Raji (cell line): ENCODE data around the gene CHADL.

ENCODE experiments used
- POLR2A ChIP-seq: IDR thresholded peaks from 2 replicates; pipeline ENCODE4 v1.6.1; 2011; ENCODE audit warnings: low read depth, low read length, control low read depth; ENCODE audit not compliant: insufficient read depth

Gene CHADL

DNA sequence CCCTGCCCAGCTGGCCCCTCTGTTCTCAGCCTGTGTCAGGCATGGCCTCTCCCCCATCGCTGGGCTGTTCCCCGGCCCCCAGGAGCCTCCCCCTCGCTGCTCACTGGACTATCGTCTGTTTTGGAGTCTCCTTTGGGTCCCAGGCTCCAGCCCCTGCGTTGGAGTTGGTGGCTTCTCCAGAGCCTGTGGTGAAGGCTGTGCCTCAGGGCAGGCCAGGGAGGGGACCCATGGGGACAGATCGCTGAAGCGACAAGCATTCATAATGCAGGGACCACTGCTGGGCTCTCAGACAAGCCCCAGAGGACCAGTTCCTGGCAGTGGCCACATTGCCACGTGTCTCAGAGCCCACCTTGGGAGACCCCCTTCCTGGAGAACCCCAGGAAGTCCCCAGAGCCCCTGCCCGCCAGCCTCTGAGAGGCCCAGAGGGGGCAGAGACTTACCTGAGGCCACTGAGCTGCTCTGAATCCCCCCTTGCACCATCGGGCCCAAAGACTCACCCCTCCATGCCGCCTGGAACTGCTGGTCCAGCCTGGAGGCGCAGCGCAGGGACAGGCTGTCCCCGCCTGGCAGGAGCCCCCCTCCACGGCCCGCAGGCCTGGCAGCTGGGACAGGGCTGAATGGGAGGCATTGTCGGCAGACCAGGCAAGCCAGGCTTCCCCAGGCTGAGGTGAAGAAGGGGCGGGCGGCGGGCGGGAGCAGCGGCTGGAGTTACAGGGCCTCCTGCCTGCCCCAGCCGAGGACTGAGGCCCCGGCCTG is at the start of gene CHADL:
Gene CHADL, minus strand, starts transcription at position 555 of the 756 bp plus-strand sequence. Its CDS starts 50 bp downstream, at position 505.
- TF ChIP-seq POLR2A = no peak

GRCh38 chr22:41289671-41290070 is 48.9 kb upstream of the CHADL start:
- TF ChIP-seq POLR2A = no peak

DNA sequence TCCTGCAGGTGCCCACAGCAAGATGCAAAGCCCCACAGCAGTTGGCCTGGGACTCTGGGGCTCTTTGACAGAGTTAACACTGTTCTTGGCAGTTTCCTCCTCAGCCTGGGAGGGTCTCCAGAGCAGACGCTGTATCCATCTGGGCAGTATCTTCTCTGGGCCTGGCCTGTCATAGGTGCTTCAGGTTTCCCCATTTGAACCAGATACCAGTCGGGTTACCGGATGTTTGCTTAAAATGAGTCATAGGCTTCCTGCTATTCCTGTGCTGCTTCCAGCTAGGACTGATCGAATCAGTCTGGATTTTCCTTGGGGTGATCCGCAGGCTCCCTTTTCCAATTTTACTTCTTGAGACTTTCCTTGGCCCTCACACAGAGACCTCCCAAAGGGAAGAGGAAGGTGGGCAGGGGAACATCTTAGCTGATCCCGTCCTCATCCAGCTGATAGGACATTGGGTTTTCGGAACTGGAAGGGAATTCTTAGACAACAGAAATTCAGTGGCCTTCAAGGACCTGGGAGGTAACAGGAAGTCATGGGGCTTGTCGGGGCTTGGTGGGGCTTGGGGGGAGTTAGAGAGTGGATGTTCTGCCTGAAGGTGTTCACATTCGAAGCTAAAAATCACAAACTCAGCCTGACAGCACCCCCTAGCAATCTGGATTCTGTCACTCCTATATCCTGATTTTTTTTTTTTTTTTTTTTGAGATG is 47.7 kb upstream of the CHADL start:
- no peak for TF ChIP-seq POLR2A

- TF ChIP-seq POLR2A = no peak
These were observed 45.9 kb upstream of the CHADL start for GRCh38 chr22:41286639-41287091.

DNA sequence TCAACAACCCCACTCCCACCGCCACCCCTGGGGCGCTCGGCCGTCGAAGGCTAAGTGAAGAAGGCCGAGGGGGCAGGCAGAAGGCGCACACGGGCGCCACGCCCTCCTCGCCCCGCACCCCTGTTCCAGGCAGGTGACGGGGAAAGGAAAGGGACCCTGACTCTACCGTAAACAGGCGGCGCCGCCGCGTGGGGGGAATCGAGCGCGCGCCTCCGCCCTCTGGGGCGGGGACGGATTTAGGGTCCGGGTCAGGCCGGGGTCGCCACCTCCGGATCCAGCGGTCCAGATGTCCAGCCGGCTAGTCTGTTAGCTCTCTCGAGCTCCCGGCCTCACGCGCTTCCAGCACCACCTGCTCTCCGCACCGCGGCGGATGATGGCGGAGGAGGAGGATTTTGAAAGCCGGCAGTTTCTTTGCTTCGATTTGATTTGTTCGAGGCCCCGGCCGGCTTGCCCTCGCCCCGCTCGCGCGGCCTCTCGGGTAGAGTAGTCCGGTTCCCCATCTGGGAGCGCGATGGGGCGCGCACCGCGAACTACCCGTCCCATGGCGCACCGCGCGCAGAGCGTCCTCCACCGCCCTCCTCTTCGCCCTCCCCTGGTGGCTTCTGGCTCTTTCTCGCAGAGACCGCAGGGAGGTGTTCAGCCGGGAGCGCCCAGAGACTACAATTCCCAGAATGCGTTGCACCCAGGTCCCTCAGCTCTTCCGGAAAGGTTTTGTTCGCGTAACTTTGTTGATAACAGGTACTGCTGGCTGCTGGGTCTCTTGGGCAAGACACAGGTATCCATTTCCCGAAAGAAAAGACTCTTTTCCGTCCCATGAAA is 45.3 kb upstream of the CHADL start, which contains the start of gene RANGAP1:
Gene RANGAP1, minus strand, starts transcription at position 368 of the 819 bp plus-strand sequence. CDS start 5,143 bp downstream, outside the sequence.
- peak; percentile 87 for TF ChIP-seq POLR2A

- TF ChIP-seq POLR2A = no peak
These were observed 44.7 kb upstream of the CHADL start for GRCh38 chr22:41285441-41285819.

- no peak for TF ChIP-seq POLR2A
These were observed 43.7 kb upstream of the CHADL start for GRCh38 chr22:41284465-41284864.

- TF ChIP-seq POLR2A = no peak
These were observed 40.1 kb upstream of the CHADL start for GRCh38 chr22:41280854-41281253.

- no peak for TF ChIP-seq POLR2A
These were observed 39.3 kb upstream of the CHADL start for GRCh38 chr22:41280065-41280464.

GRCh38 chr22:41274856-41275255 is 34.1 kb upstream of the CHADL start:
- TF ChIP-seq POLR2A = no peak

- no peak for TF ChIP-seq POLR2A
These were observed 32.4 kb upstream of the CHADL start for GRCh38 chr22:41273128-41273527.

GRCh38 chr22:41271787-41272186 is 31.1 kb upstream of the CHADL start:
- no peak for TF ChIP-seq POLR2A

GRCh38 chr22:41267958-41268357 is 27.2 kb upstream of the CHADL start:
- TF ChIP-seq POLR2A = no peak

- TF ChIP-seq POLR2A = no peak
These were observed 23.7 kb upstream of the CHADL start for GRCh38 chr22:41264408-41264941.

- TF ChIP-seq POLR2A = no peak
These were observed 23.0 kb upstream of the CHADL start for GRCh38 chr22:41263704-41264103.

DNA sequence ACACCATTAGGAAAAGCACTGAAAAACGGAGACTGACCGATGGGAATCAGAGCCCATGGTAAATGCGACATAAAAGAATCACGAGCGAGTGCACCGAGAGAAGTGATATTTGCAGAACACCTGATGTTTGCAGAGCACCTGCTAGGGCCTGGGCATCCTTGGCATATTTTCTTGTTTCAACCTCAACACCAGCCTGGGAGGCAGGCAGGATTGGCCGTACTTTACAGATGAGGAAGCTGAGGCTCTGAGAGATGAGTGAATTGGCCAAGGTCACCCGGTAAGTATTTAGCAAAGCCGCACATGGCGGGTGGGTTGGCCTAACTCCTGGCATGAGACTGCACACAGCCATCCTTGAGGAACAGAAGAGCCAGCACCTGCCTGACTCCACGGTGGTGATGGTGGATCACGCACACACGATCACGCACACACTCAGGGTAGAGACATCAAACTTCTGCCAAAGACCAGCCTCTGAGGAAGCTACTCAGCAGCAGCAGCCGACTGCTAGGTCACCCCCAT is 21.6 kb upstream of the CHADL start:
- no peak for TF ChIP-seq POLR2A
